Frontal cortex (tissue), 1 donor: ENCODE measurements around the gene BICD1. TPM values are rescaled to one million over a fixed set of nuclear protein-coding genes. Genes with fewer than 3 reads are reported as not detected.

Experiments
- small RNA-seq: library from RNA; depleted of rRNA; stranded (forward); fragments of <200 nt; gene quantifications from one replicate; pipeline ENCODE3, GENCODE V24; 2014
- total RNA-seq: library from RNA; depleted of rRNA; stranded (reverse); fragments of >200 nt; gene quantifications from one replicate; pipeline ENCODE4 v1.2.3, GENCODE V29; 2014

BICD1 gene
- total RNA-seq, 1 donor from 2014 or later, result 36.3 TPM

Small RNAs within 50 kb of the gene (small RNA-seq; reads per million reads assigned to genes)
- gene AC048344.2, result not detected
- gene AC048344.3, result not detected
- not detected for gene RF00019

Other genes with a start within 250 kb of the BICD1 start
- 59.1 TPM for gene RESF1, start 147.4 kb upstream of the BICD1 start, total RNA-seq